PFSK-1 (cell line): ENCODE data around the gene PAPSS2.

Experiments used
- POLR2AphosphoS5 ChIP-seq: IDR thresholded peaks from 2 replicates; pipeline ENCODE4 v1.6.1; 2012; ENCODE audit warnings: low read depth, mild to moderate bottlenecking, control low read depth, low read length, moderate library complexity
- TAF1 ChIP-seq: IDR thresholded peaks from 2 replicates; pipeline ENCODE4 v1.6.1; 2012; ENCODE audit warnings: low read length, control low read depth, borderline replicate concordance; ENCODE audit not compliant: insufficient read depth
- TF ChIP-seq, protein P1 (sequence below), 2 experiments: IDR thresholded peaks; 2 replicates each; pipeline versions ENCODE4 v1.6.1 to v1.8.0; 2011 to 2012; ENCODE audit warnings: low read depth in 2 of 2, low read length in 2 of 2, control low read depth in 1 of 2, inconsistent platforms in 1 of 2, mild to moderate bottlenecking in 1 of 2, moderate library complexity in 1 of 2; ENCODE audit not compliant: insufficient read depth in 1 of 2

DNA sequence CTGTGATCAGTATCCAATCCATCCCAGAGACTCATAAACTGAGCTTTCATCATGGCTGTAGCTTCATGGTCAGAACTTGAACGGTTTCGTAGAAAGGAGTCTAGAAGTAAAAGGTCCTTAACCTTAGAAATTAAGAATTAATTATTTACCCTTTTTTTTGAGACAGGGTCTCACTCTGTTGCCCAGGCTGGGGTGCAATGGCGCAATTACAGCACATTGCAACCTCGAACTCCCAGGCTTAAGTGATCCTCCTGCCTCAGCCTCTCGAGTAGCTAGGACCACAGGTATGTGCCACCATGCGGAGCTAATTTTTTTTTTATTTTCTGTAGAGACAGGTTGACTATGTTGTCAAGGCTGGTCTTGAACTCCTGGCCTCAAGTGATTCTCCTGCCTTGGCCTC lies 116.7 kb downstream of the PAPSS2 start:
- no peak for TF ChIP-seq POLR2AphosphoS5
- no peak for TF ChIP-seq TAF1
- TF ChIP-seq, protein P1, sequence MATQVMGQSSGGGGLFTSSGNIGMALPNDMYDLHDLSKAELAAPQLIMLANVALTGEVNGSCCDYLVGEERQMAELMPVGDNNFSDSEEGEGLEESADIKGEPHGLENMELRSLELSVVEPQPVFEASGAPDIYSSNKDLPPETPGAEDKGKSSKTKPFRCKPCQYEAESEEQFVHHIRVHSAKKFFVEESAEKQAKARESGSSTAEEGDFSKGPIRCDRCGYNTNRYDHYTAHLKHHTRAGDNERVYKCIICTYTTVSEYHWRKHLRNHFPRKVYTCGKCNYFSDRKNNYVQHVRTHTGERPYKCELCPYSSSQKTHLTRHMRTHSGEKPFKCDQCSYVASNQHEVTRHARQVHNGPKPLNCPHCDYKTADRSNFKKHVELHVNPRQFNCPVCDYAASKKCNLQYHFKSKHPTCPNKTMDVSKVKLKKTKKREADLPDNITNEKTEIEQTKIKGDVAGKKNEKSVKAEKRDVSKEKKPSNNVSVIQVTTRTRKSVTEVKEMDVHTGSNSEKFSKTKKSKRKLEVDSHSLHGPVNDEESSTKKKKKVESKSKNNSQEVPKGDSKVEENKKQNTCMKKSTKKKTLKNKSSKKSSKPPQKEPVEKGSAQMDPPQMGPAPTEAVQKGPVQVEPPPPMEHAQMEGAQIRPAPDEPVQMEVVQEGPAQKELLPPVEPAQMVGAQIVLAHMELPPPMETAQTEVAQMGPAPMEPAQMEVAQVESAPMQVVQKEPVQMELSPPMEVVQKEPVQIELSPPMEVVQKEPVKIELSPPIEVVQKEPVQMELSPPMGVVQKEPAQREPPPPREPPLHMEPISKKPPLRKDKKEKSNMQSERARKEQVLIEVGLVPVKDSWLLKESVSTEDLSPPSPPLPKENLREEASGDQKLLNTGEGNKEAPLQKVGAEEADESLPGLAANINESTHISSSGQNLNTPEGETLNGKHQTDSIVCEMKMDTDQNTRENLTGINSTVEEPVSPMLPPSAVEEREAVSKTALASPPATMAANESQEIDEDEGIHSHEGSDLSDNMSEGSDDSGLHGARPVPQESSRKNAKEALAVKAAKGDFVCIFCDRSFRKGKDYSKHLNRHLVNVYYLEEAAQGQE (IDR thresholded peaks at IDR 0.05; ENCODE audit: insufficient read depth in 1 of 2, low read depth in 2 of 2, low read length in 2 of 2) = no peak
